Body of pancreas (tissue), 4 donors: Measurements from ENCODE around the gene CCDC13.

Experiments
- POLR2A ChIP-seq, 3 donors: fragments of 450-650 bp; IDR thresholded peaks; one replicate each; pipeline ENCODE4 v1.6.1; 2016; ENCODE audit warnings: antibody characterized with exemption in 3 of 3, mild to moderate bottlenecking in 2 of 3
- TF ChIP-seq, protein P1 (sequence below), 7 experiments: fragments of 450-650 bp in 4 of 7; fragments of 200-600 bp in 3 of 7; sonication (generic) in 3 of 7; IDR thresholded peaks; one replicate each; pipeline ENCODE4 v1.5.1; 2016 to 2019; ENCODE audit warnings: antibody characterized with exemption in 7 of 7

- no peak for TF ChIP-seq POLR2A (IDR thresholded peaks at IDR 0.05)
- TF ChIP-seq, protein P1, sequence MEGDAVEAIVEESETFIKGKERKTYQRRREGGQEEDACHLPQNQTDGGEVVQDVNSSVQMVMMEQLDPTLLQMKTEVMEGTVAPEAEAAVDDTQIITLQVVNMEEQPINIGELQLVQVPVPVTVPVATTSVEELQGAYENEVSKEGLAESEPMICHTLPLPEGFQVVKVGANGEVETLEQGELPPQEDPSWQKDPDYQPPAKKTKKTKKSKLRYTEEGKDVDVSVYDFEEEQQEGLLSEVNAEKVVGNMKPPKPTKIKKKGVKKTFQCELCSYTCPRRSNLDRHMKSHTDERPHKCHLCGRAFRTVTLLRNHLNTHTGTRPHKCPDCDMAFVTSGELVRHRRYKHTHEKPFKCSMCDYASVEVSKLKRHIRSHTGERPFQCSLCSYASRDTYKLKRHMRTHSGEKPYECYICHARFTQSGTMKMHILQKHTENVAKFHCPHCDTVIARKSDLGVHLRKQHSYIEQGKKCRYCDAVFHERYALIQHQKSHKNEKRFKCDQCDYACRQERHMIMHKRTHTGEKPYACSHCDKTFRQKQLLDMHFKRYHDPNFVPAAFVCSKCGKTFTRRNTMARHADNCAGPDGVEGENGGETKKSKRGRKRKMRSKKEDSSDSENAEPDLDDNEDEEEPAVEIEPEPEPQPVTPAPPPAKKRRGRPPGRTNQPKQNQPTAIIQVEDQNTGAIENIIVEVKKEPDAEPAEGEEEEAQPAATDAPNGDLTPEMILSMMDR (IDR thresholded peaks at IDR 0.05) = no peak
Measured at GRCh38 chr3:42762046-42762724, 10.9 kb downstream of the CCDC13 start.
